GM21367 (cell line): ENCODE data around the gene APOL2.
"Not testable (repeated sequence)": the region's sequence is repeated elsewhere in the genome, so short reads cannot be mapped to it uniquely, and the experiment has no call there.

ENCODE experiments used
- ATAC-seq: cut with Tn5 transposase; IDR thresholded peaks from one replicate; pipeline ENCODE4 v1.9.1; 2021; ENCODE audit not compliant: unreplicated experiment

APOL2 gene

GRCh38 chr22:36244522-36245391 is 5.4 kb upstream of the APOL2 start:
- ATAC-seq, result no peak

GRCh38 chr22:36243986-36244385 is 4.7 kb upstream of the APOL2 start:
- ATAC-seq, result no peak

GRCh38 chr22:36239150-36239400 is 252 bp downstream of the APOL2 start:
- ATAC-seq, result no peak

- ATAC-seq, result no peak
These were observed 766 bp downstream of the APOL2 start for GRCh38 chr22:36238373-36239149.

GRCh38 chr22:36237462-36238372 is 1.6 kb downstream of the APOL2 start:
- no peak for ATAC-seq

GRCh38 chr22:36236388-36237319 is 2.7 kb downstream of the APOL2 start:
- no peak for ATAC-seq

- ATAC-seq, result no peak
These were observed 3.7 kb downstream of the APOL2 start for GRCh38 chr22:36235585-36235984.

GRCh38 chr22:36234919-36235318 is 4.4 kb downstream of the APOL2 start:
- no peak for ATAC-seq

- no peak for ATAC-seq
These were observed 5.1 kb downstream of the APOL2 start for GRCh38 chr22:36234213-36234612.

GRCh38 chr22:36233796-36234195 is 5.5 kb downstream of the APOL2 start:
- no peak for ATAC-seq

GRCh38 chr22:36232715-36233401 is 6.5 kb downstream of the APOL2 start:
- no peak for ATAC-seq

GRCh38 chr22:36231051-36231450 is 8.3 kb downstream of the APOL2 start:
- ATAC-seq, result not testable (repeated sequence)

GRCh38 chr22:36229649-36230048 is 9.7 kb downstream of the APOL2 start:
- ATAC-seq, result not testable (repeated sequence)

- ATAC-seq, result no peak
These were observed 10.4 kb downstream of the APOL2 start for GRCh38 chr22:36228944-36229343.

- not testable (repeated sequence) for ATAC-seq
These were observed 11.0 kb downstream of the APOL2 start for GRCh38 chr22:36228369-36228768.

GRCh38 chr22:36227806-36228205 is 11.5 kb downstream of the APOL2 start:
- ATAC-seq, result no peak

GRCh38 chr22:36227396-36227795 is 11.9 kb downstream of the APOL2 start:
- no peak for ATAC-seq

- no peak for ATAC-seq
These were observed 13.1 kb downstream of the APOL2 start for GRCh38 chr22:36226189-36226588.

GRCh38 chr22:36225333-36225922 is 13.9 kb downstream of the APOL2 start:
- no peak for ATAC-seq
